ENCODE measurements around the gene KLHL10. TPM values are rescaled to one million over a fixed set of nuclear protein-coding genes. Genes with fewer than 3 reads are reported as not detected.

KLHL10 gene
- total and polyA plus RNA-seq, 2 of the 13 experiments (the other 11 are each of a cell fraction or from before 2014, with no cell fraction given), result 0.04 to 0.08 TPM

GRCh38 chr17:41865596-41865893 lies 27.9 kb downstream of the KLHL10 start (continued):
- TF ChIP-seq CEBPZ (IDR thresholded peaks at IDR 0.05; ENCODE audit: low read length) (no peak), MIER3 (CRISPR knock-in tag; IDR thresholded peaks at IDR 0.05; ENCODE audit: borderline replicate concordance) (no peak), ZSCAN12 (CRISPR knock-in tag; IDR thresholded peaks at IDR 0.05) (0 out of 2 replicates have a peak, but pooled peaks have one; percentile 27), GTF2F1 (IDR thresholded peaks at IDR 0.05; ENCODE audit: low read length) (no peak), SKIL (CRISPR knock-in tag; IDR thresholded peaks at IDR 0.05; ENCODE audit: borderline replicate concordance) (no peak), FOXC1 (CRISPR knock-in tag; IDR thresholded peaks at IDR 0.05; ENCODE audit: borderline replicate concordance) (peak; percentile 6; the same call in 1 of the 2 replicates), ZNF567 (CRISPR knock-in tag; IDR thresholded peaks at IDR 0.05; ENCODE audit: borderline replicate concordance) (no peak), KAT8 (CRISPR knock-in tag; IDR thresholded peaks at IDR 0.05) (peak; percentile 29; the same call in 1 of the 2 replicates)

- Histone ChIP-seq H4K20me1 (ENCODE audit: insufficient read depth, low read length) (0 out of 2 replicates have a peak, but pooled peaks cover 7% of the 10 kb centered on the region), H3K27ac (ENCODE audit: extremely low read length, insufficient read depth, low read length) (no peak overlapping the region), H3K9me3 (ENCODE audit: low read length) (no peaks in the 10 kb centered on the region), H3K4me3 (replicated peaks in 1 of 3; ENCODE audit: insufficient read depth in 1 of 3, low read depth in 2 of 3, low read length in 3 of 3) (no peak overlapping the region), H3K9ac (ENCODE audit: insufficient read depth, low read depth, low read length) (no peak overlapping the region), H3K36me3 (replicated peaks in 1 of 2; ENCODE audit: control insufficient read depth in 1 of 2, insufficient read depth in 2 of 2, low read length in 2 of 2) (peaks cover 23 to 39% of the 10 kb centered on the region in 2 experiments), H3K4me2 (ENCODE audit: low read depth, low read length) (no peak overlapping the region), H3K79me2 (ENCODE audit: insufficient read depth, low read length) (peaks cover 15% of the 10 kb centered on the region), H2AFZ (ENCODE audit: low read length) (no peak overlapping the region), H3K4me1 (ENCODE audit: insufficient read depth, low read length) (peaks cover 57% of the 10 kb centered on the region), H3K27me3 (ENCODE audit: control insufficient read depth in 1 of 2, insufficient read depth in 2 of 2, low read length in 2 of 2) (no peaks in the 10 kb centered on the region; a peak in 1 of 5 replicates)
- WGBS (ENCODE audit: low lambda C conversion rate), result 79% methylated on average over 3 of the region's 3 CpGs
- ChIA-PET POLR2A (no interaction called here), CTCF (ENCODE audit: low intra/inter-chr PET ratio, low total read pairs) (no interaction called here)
- ATAC-seq, result no peak
- BruUV-seq (replicated peaks), result no TSS peak
- no peak for FAIRE-seq
- intact Hi-C loops (cut with micrococcal nuclease; ENCODE audit: unreplicated experiment) (loop anchor here (5.0 to 10.0 kb wide), 2 partner anchors 39 to 54 kb away; partner anchors contain the start of genes FKBP10 and P3H4), in situ Hi-C loops (cut with HindIII; ENCODE audit: extremely low pct_ligation_motif_present, low pct_unique_long_range_greater_than_20kb) (no loop called here)
- no peak for DNase-seq (ENCODE audit: low spot score)
- TF ChIP-seq CC2D1A (CRISPR knock-in tag; IDR thresholded peaks at IDR 0.05), result no peak
- TF ChIP-seq HBP1 (CRISPR knock-in tag; IDR thresholded peaks at IDR 0.05; ENCODE audit: low read depth), result no peak
- no peak for TF ChIP-seq ZNF678 (CRISPR knock-in tag; IDR thresholded peaks at IDR 0.05)
- no peak for TF ChIP-seq SP140L (CRISPR knock-in tag; IDR thresholded peaks at IDR 0.05; ENCODE audit: borderline replicate concordance)
- TF ChIP-seq EED (CRISPR knock-in tag; IDR thresholded peaks at IDR 0.05), result no peak
- TF ChIP-seq MXD4 (CRISPR knock-in tag; IDR thresholded peaks at IDR 0.05), result no peak
- TF ChIP-seq GPBP1L1 (CRISPR knock-in tag; IDR thresholded peaks at IDR 0.05), result no peak
These were observed 30.9 kb downstream of the KLHL10 start for GRCh38 chr17:41868568-41868967.
